ENCODE measurements around the gene PAXX. TPM values are rescaled to one million over a fixed set of nuclear protein-coding genes. Genes with fewer than 3 reads are reported as not detected.
"Not testable (repeated sequence)": the region's sequence is repeated elsewhere in the genome, so short reads cannot be mapped to it uniquely, and the experiment has no call there.

The PAXX gene
- total RNA-seq, 1 donor from 2014 or later: 8.3 TPM

- Mint-ChIP-seq H3K27me3 (ENCODE audit: unreplicated experiment) (peaks cover 12% of the 10 kb centered on the region), H3K4me1 (ENCODE audit: unreplicated experiment) (no peaks in the 10 kb centered on the region), H3K4me3 (ENCODE audit: unreplicated experiment) (no peak overlapping the region), H3K9me3 (ENCODE audit: unreplicated experiment) (no peaks in the 10 kb centered on the region), H3K27ac (ENCODE audit: unreplicated experiment) (no peak overlapping the region), H3K36me3 (ENCODE audit: low read depth, unreplicated experiment) (no peaks in the 10 kb centered on the region)
- TF ChIP-seq, protein P1, sequence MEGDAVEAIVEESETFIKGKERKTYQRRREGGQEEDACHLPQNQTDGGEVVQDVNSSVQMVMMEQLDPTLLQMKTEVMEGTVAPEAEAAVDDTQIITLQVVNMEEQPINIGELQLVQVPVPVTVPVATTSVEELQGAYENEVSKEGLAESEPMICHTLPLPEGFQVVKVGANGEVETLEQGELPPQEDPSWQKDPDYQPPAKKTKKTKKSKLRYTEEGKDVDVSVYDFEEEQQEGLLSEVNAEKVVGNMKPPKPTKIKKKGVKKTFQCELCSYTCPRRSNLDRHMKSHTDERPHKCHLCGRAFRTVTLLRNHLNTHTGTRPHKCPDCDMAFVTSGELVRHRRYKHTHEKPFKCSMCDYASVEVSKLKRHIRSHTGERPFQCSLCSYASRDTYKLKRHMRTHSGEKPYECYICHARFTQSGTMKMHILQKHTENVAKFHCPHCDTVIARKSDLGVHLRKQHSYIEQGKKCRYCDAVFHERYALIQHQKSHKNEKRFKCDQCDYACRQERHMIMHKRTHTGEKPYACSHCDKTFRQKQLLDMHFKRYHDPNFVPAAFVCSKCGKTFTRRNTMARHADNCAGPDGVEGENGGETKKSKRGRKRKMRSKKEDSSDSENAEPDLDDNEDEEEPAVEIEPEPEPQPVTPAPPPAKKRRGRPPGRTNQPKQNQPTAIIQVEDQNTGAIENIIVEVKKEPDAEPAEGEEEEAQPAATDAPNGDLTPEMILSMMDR (IDR thresholded peaks at IDR 0.05; ENCODE audit: unreplicated experiment): no peak
- DNase-seq (ENCODE audit: low spot score): no peak
These were observed 37.8 kb downstream of the PAXX start for GRCh38 chr9:137030006-137030405.

- Mint-ChIP-seq H3K27me3 (ENCODE audit: unreplicated experiment) (peaks cover 12% of the 10 kb centered on the region), H3K36me3 (ENCODE audit: low read depth, unreplicated experiment) (no peaks in the 10 kb centered on the region), H3K9me3 (ENCODE audit: unreplicated experiment) (no peaks in the 10 kb centered on the region), H3K27ac (ENCODE audit: unreplicated experiment) (no peak overlapping the region), H3K4me1 (ENCODE audit: unreplicated experiment) (no peaks in the 10 kb centered on the region), H3K4me3 (ENCODE audit: unreplicated experiment) (no peak overlapping the region)
- TF ChIP-seq, protein P1 (IDR thresholded peaks at IDR 0.05; ENCODE audit: unreplicated experiment): no peak
- DNase-seq (ENCODE audit: low spot score): no peak
These were observed 38.6 kb downstream of the PAXX start for GRCh38 chr9:137030538-137031527.

- no peaks in the 10 kb centered on the region for H3K4me1 Mint-ChIP-seq (ENCODE audit: unreplicated experiment)
- TF ChIP-seq, protein P1 (IDR thresholded peaks at IDR 0.05; ENCODE audit: unreplicated experiment): no peak
- H3K36me3 Mint-ChIP-seq (ENCODE audit: low read depth, unreplicated experiment): no peaks in the 10 kb centered on the region
- no peak within 1 kb of the TSS for H3K27ac Mint-ChIP-seq (ENCODE audit: unreplicated experiment)
- no peak within 1 kb of the TSS for H3K4me3 Mint-ChIP-seq (ENCODE audit: unreplicated experiment)
- H3K27me3 Mint-ChIP-seq (ENCODE audit: unreplicated experiment): peaks cover 8% of the 10 kb centered on the region
- H3K9me3 Mint-ChIP-seq (ENCODE audit: unreplicated experiment): no peaks in the 10 kb centered on the region
- DNase-seq (ENCODE audit: low spot score): no peak
These were observed 39.9 kb downstream of the PAXX start, which contains the start of gene FUT7 for GRCh38 chr9:137031904-137032640. Gene FUT7, minus strand, starts transcription at chr9:137032088. Its CDS starts 97 bp downstream, at chr9:137031991.

GRCh38 chr9:137032858-137033257 lies 40.6 kb downstream of the PAXX start:
- TF ChIP-seq, protein P1 (IDR thresholded peaks at IDR 0.05; ENCODE audit: unreplicated experiment): no peak
- Mint-ChIP-seq H3K36me3 (ENCODE audit: low read depth, unreplicated experiment) (peaks cover 4% of the 10 kb centered on the region), H3K27me3 (ENCODE audit: unreplicated experiment) (peaks cover 6% of the 10 kb centered on the region), H3K4me1 (ENCODE audit: unreplicated experiment) (no peaks in the 10 kb centered on the region), H3K9me3 (ENCODE audit: unreplicated experiment) (no peaks in the 10 kb centered on the region), H3K27ac (ENCODE audit: unreplicated experiment) (peak overlapping the region; percentile 48), H3K4me3 (ENCODE audit: unreplicated experiment) (no peak overlapping the region)
- no peak for DNase-seq (ENCODE audit: low spot score)

GRCh38 chr9:137033481-137033880 lies 41.3 kb downstream of the PAXX start:
- not testable (repeated sequence) for H3K4me3 Mint-ChIP-seq (ENCODE audit: unreplicated experiment); H3K4me1 Mint-ChIP-seq (ENCODE audit: unreplicated experiment); H3K9me3 Mint-ChIP-seq (ENCODE audit: unreplicated experiment); H3K36me3 Mint-ChIP-seq (ENCODE audit: low read depth, unreplicated experiment); DNase-seq (ENCODE audit: low spot score); H3K27ac Mint-ChIP-seq (ENCODE audit: unreplicated experiment); H3K27me3 Mint-ChIP-seq (ENCODE audit: unreplicated experiment)

All from endothelial cell (in vitro differentiated cells).